ENCODE measurements around the gene BCL2L12. TPM values are rescaled to one million over a fixed set of nuclear protein-coding genes. Genes with fewer than 3 reads are reported as not detected.

Gene BCL2L12
- total RNA-seq, 4 donors from 2014 or later: 4.7 to 8.1 (median 7.2) TPM

DNA sequence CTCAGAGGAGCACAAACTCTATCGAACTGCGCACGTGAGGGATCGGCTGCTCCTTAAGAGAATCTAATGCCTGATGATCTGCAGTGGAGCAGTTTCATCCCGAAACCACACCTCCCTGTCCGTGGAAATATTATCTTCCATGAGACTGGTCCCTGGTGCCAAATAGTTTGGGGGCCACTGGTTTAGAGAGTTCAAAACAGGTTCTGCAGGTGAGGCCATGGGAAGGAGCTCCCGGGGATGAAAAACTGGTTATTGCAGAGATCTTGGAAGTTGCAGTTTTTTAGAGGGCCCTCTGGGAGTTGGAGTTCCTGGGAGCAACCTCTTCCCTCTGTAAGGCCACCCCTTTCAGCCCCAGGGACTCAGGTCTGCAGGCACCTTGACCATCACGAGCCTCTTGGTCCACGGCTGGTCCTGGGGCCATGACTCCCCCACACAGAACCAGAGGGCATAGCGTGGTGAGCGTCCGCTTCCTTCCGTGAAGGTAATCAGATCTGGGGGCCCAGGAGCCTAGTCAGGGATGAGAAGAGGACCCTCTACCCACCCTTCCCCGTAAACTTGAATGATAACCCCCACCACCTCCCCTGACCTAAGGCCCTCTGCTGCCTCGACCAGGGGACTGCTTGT, 5.3 kb upstream of the BCL2L12 start:
- peaks cover 59 to 65% of the 10 kb centered on the region in 2 donors for H3K36me3 ChIP-seq
- WGBS, 2 donors: 92 to 94% methylated on average over 14 to 15 of the region's 15 CpGs

DNA sequence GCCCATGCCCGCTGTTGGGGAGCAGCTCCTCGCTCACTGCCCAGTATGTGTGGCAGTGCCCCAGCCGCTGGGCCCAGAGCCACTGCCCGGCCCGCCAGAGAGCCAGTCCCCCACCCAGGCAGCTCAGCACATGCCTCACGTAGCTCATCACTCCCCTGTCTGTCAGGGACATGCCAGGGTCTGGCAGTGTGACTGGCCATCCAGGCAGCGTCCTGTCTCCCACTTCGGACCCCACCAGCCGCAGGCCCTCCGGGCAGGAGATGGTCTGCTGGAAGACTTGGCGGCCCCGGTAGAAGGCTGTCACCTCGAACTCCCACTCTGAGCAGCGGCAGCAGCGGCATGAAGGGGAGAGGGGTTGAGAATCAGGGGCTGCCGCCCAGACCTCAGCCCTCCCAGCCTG, 3.7 kb upstream of the BCL2L12 start:
- Histone ChIP-seq H3K9me3 (no peaks in the 10 kb centered on the region), H3K27ac (no peak overlapping the region), H3K4me1 (peaks cover 13 to 17% of the 10 kb centered on the region in 2 donors), H3K27me3 (no peaks in the 10 kb centered on the region), H3K36me3 (peaks cover 44 to 50% of the 10 kb centered on the region in 2 donors), H3K4me3 (replicated peaks in 1 of 3) (no peak overlapping the region)
- no peak for TF ChIP-seq POLR2A (IDR thresholded peaks at IDR 0.05)
- TF ChIP-seq, protein P1, sequence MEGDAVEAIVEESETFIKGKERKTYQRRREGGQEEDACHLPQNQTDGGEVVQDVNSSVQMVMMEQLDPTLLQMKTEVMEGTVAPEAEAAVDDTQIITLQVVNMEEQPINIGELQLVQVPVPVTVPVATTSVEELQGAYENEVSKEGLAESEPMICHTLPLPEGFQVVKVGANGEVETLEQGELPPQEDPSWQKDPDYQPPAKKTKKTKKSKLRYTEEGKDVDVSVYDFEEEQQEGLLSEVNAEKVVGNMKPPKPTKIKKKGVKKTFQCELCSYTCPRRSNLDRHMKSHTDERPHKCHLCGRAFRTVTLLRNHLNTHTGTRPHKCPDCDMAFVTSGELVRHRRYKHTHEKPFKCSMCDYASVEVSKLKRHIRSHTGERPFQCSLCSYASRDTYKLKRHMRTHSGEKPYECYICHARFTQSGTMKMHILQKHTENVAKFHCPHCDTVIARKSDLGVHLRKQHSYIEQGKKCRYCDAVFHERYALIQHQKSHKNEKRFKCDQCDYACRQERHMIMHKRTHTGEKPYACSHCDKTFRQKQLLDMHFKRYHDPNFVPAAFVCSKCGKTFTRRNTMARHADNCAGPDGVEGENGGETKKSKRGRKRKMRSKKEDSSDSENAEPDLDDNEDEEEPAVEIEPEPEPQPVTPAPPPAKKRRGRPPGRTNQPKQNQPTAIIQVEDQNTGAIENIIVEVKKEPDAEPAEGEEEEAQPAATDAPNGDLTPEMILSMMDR (IDR thresholded peaks at IDR 0.05): no peak
- DNase-seq: no peak
- 92 to 98% methylated on average over 8 to 10 of the region's 16 CpGs for WGBS, 2 donors
- intact Hi-C loops (cut with DNase I): no loop called here

More for the DNA sequence above, 5.3 kb upstream of the BCL2L12 start:
- no peaks in the 10 kb centered on the region for H3K9me3 ChIP-seq
- no peak overlapping the region for H3K4me3 ChIP-seq (replicated peaks in 1 of 3)
- intact Hi-C loops (cut with DNase I): no loop called here
- no peak for DNase-seq
- no peak overlapping the region for H3K27ac ChIP-seq
- peaks cover 5 to 10% of the 10 kb centered on the region in 2 donors for H3K4me1 ChIP-seq
- TF ChIP-seq POLR2A (IDR thresholded peaks at IDR 0.05): no peak
- TF ChIP-seq, protein P1 (IDR thresholded peaks at IDR 0.05): no peak
- no peaks in the 10 kb centered on the region for H3K27me3 ChIP-seq

DNA sequence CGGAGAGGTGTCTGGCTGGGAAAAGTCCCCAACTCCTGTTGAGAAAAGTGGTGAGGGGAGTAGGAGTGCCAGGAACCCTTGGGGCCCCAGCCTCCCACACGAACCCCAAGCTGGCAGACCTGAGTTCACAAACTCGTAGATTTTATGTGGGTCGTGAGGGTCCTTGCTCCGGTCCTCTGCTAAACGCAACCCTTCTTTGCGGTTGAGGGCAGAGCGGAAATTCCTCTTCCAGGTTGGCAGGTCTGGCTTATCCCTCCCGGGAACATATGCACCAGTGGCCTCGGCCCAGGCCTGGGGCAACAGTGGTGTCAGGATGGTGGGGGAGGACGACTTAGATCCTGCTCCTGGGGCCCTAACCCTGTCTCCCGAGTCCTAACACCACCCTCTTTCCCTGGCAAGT, 2.5 kb upstream of the BCL2L12 start:
- TF ChIP-seq, protein P1 (IDR thresholded peaks at IDR 0.05): no peak
- no peak for TF ChIP-seq POLR2A (IDR thresholded peaks at IDR 0.05)
- intact Hi-C loops (cut with DNase I): no loop called here

DNA sequence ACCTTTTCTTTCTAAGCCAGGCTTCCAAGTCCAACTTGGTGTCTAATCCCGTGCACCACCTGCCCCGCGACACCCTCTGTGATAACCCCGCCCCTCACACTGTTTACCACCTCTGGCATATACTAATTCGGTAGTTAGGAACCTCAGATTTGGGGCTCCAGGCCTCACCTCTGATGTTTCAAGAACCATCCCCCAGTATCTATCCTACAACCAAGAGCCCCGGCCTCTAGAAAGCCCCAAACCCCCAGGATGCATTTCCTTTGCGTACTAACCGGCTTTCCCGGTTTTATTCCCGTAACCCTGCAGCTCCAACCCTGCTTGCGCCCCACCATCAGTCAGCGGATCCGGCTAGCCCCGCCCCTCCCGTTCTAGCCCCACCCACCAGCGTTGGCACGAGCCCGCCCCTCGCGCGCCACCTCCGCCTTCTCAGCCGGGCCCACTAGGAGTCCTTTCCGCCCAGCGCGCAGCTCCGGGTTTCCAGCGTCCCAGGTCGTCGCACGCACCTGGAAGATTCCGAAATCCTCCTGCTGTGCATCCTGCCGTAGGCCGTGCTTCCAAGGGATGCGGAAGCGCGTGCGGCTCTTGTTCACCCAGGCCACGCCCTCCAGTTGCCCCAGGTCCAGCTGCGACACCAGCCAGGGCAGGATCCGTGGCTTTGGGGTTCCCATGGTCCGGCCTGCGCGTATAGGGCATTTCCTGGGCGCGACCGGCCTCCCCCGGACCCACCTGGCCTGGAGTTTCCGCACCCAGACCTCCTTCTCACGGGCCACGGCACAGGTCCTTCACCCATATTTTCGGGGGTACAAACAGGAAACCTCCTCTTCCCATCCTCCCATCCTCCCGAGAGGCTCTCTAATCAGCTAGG, 1.3 kb upstream of the BCL2L12 start:
- peak; percentile 90 to 91 for DNase-seq
- peak overlapping the region; percentile 47 to 88 (median 72) for H3K4me3 ChIP-seq (replicated peaks in 1 of 3)
- peak overlapping the region; percentile 76 to 81 (median 79) for H3K27ac ChIP-seq
- TF ChIP-seq, protein P1 (IDR thresholded peaks at IDR 0.05): peak in 4 of 6 experiments; percentile 28 to 42 (median 38)
- peak in 1 of 2 donors; percentile 75 for TF ChIP-seq POLR2A (IDR thresholded peaks at IDR 0.05)
- peaks cover 23 to 26% of the 10 kb centered on the region in 2 donors for H3K36me3 ChIP-seq
- H3K9me3 ChIP-seq: no peaks in the 10 kb centered on the region
- H3K27me3 ChIP-seq: no peaks in the 10 kb centered on the region
- peaks cover 13 to 17% of the 10 kb centered on the region in 2 donors for H3K4me1 ChIP-seq
- WGBS, 2 donors: 1 to 2% methylated on average over 33 to 48 of the region's 53 CpGs
- intact Hi-C loops (cut with DNase I): no loop called here

More for the DNA sequence above, 2.5 kb upstream of the BCL2L12 start:
- DNase-seq: no peak
- 90% methylated on average over 12 of the region's 12 CpGs for WGBS, 2 donors
- Histone ChIP-seq H3K27ac (no peak overlapping the region), H3K27me3 (no peaks in the 10 kb centered on the region), H3K36me3 (peaks cover 34 to 38% of the 10 kb centered on the region in 2 donors), H3K4me1 (peaks cover 13 to 17% of the 10 kb centered on the region in 2 donors), H3K9me3 (no peaks in the 10 kb centered on the region), H3K4me3 (replicated peaks in 1 of 3) (no peak overlapping the region)

DNA sequence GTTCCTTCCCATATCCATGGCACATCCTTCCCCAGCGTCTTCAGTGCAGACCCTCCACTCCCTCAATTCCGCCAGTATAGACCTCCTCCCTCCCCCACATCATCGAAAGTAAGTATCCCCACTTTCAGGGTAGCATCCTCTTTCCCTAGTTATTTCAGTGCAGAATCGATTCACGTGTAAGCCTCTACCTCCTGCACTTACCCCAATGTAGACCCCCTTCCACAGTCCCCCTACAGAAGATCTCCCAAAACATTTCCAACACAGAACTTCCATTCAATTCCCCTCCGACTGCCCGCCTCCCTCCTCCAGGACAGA, 740 bp upstream of the BCL2L12 start:
- H3K27ac ChIP-seq: peak overlapping the region; percentile 76 to 81 (median 79)
- 0 to 1% methylated on average over 7 of the region's 7 CpGs for WGBS, 2 donors
- intact Hi-C loops (cut with DNase I): no loop called here
- H3K36me3 ChIP-seq: peaks cover 20 to 23% of the 10 kb centered on the region in 2 donors
- DNase-seq: no peak
- TF ChIP-seq POLR2A (IDR thresholded peaks at IDR 0.05): no peak
- TF ChIP-seq, protein P1 (IDR thresholded peaks at IDR 0.05): no peak
- H3K27me3 ChIP-seq: no peaks in the 10 kb centered on the region
- peak overlapping the region; percentile 47 to 88 (median 72) for H3K4me3 ChIP-seq (replicated peaks in 1 of 3)
- H3K4me1 ChIP-seq: peaks cover 13 to 17% of the 10 kb centered on the region in 2 donors
- H3K9me3 ChIP-seq: no peaks in the 10 kb centered on the region
